Fibroblast of pulmonary artery (primary cell): ENCODE measurements around the gene ATP1B3.
"Not testable (repeated sequence)": the region's sequence is repeated elsewhere in the genome, so short reads cannot be mapped to it uniquely, and the experiment has no call there.

ENCODE experiments used
- DNase-seq: peaks from one replicate; pipeline ENCODE4 v3.0.0-alpha.2; 2010; ENCODE audit warnings: low read depth
- H3K4me3 ChIP-seq: replicated peaks from 2 replicates; pipeline ENCODE4 v1.5.1; 2011; ENCODE audit warnings: low read depth, mild to moderate bottlenecking, control low read depth, low read length, moderate library complexity
- TF ChIP-seq, protein P1 (sequence below): IDR thresholded peaks from 2 replicates; pipeline ENCODE4 v1.5.1; 2011; ENCODE audit warnings: mild to moderate bottlenecking, control low read depth, low read length, inconsistent platforms; ENCODE audit errors: missing control alignments

Gene ATP1B3

GRCh38 chr3:141881702-141882101, 5.3 kb downstream of the ATP1B3 start:
- TF ChIP-seq, protein P1, sequence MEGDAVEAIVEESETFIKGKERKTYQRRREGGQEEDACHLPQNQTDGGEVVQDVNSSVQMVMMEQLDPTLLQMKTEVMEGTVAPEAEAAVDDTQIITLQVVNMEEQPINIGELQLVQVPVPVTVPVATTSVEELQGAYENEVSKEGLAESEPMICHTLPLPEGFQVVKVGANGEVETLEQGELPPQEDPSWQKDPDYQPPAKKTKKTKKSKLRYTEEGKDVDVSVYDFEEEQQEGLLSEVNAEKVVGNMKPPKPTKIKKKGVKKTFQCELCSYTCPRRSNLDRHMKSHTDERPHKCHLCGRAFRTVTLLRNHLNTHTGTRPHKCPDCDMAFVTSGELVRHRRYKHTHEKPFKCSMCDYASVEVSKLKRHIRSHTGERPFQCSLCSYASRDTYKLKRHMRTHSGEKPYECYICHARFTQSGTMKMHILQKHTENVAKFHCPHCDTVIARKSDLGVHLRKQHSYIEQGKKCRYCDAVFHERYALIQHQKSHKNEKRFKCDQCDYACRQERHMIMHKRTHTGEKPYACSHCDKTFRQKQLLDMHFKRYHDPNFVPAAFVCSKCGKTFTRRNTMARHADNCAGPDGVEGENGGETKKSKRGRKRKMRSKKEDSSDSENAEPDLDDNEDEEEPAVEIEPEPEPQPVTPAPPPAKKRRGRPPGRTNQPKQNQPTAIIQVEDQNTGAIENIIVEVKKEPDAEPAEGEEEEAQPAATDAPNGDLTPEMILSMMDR, result no peak
- DNase-seq, result no peak
- H3K4me3 ChIP-seq, result no peak overlapping the region

DNA sequence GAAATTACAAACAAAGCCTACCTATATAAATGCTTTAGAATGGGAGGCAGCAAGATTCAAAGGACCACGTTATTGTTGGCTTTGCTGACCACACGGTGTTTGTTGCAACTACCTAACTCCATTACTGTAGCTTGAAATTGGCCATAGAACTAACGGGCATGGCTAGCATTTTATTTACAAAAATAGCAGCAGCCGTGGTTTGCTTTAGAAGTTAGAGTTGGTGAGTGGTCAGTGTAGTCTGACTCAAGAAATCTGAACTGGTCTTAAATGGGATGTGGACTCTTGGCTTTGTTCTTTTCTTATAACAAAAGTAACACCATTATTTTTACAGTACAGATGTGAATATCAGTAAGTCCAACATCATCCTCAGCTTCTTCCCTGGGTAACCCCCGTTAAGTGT, 10.6 kb downstream of the ATP1B3 start:
- H3K4me3 ChIP-seq, result no peak overlapping the region
- TF ChIP-seq, protein P1, result no peak
- DNase-seq, result no peak

- not testable (repeated sequence) for DNase-seq, H3K4me3 ChIP-seq
These were observed 12.1 kb downstream of the ATP1B3 start for GRCh38 chr3:141888548-141888947.

GRCh38 chr3:141894524-141895176, 18.2 kb downstream of the ATP1B3 start:
- no peak overlapping the region for H3K4me3 ChIP-seq
- DNase-seq, result peak; percentile 93
- TF ChIP-seq, protein P1, result no peak

DNA sequence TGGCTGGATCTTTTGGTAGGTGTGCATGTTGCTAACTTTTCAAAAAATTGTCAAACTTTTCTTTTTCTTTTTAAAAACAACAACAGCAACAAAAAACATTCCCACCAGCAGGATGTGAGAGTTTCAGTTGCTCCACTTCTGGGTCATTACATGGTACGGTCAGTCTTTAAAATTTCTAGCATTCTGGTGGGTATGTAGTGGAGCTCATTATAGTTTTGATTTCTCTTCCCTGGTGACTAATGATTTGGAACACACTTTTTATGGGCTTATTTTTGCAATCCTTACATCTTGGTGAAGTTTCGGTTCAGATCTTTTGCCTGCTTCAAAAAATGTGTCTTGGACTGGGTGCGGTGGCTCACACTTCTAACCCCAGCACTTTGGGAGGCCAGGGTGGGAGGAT, 19.3 kb downstream of the ATP1B3 start:
- TF ChIP-seq, protein P1, result no peak
- H3K4me3 ChIP-seq, result no peak overlapping the region
- no peak for DNase-seq

DNA sequence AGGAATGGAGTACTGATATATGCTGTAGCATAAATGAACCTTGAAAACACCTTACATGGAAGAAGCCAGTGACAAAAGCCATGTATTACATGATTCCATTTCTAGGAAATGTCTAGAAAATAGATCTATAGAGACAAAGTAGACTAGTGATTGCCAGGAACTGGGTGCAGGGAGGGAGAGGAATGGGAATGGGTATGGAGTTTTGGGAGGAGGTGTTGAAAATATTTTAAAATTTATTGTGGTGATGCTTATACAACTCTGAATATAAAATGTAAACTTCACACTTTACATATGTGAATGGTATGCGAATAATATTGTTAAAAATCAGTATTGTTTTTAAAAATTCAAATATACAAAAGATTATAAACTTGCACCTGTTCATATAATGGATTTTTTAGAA, 22.5 kb downstream of the ATP1B3 start:
- DNase-seq, result no peak
- H3K4me3 ChIP-seq, result no peak overlapping the region
- TF ChIP-seq, protein P1, result no peak

DNA sequence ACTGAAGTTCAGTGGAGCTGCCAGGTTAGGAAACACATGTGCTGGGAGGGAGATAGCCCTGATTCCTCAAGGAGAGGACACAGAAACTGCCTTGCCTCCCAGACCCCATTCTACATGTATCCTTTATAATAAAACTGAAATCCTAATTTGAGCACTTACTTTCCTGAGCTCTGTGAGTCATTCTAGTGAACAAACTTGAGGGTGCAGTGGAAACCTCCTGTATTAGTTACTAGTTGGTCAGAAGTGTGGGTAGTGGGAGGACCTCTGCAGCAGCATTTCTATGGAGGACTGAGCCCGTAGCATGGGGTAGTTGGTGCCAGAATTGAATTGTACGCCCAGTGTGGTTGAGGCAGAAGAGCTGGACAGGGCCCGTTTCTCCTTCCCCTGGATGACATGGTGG, 23.9 kb downstream of the ATP1B3 start:
- TF ChIP-seq, protein P1, result no peak
- no peak overlapping the region for H3K4me3 ChIP-seq
- no peak for DNase-seq
